HCT116 (cell line): ENCODE measurements around the gene FNBP1. TPM values are rescaled to one million over a fixed set of nuclear protein-coding genes. Genes with fewer than 3 reads are reported as not detected.
"Not testable (repeated sequence)": the region's sequence is repeated elsewhere in the genome, so short reads cannot be mapped to it uniquely, and the experiment has no call there.

ENCODE experiments used
- ATAC-seq: fragments of 200-7000 bp; cut with Tn5 transposase; 2 replicates; pipeline ENCODE4 v1.9.1; 2020; ENCODE audit warnings: mild to moderate bottlenecking, moderate library complexity
- BruUV-seq: library from RNA; stranded (reverse); fragments of 400-500 nt; replicated peaks from 2 replicates; lab custom pipeline; 2021; lab: Mats Ljungman, UMichigan
- CTCF ChIA-PET: fragments of 300-600 bp; sonication (Branson Sonifier 250); formaldehyde crosslinking; loops from one replicate; lab custom pipeline; 2021; ENCODE audit warnings: antibody characterized with exemption; lab: Charles Lee
- POLR2A ChIA-PET: fragments of 300-600, 350-600 bp; sonication (Branson Sonifier 250); formaldehyde crosslinking; loops from one replicate; lab custom pipeline; 2021; ENCODE audit warnings: antibody characterized with exemption; lab: Charles Lee
- RAD21 ChIA-PET, 2 experiments: fragments of 300-600 bp; sonication (Branson Sonifier 250); formaldehyde crosslinking; loops; one replicate each; lab custom pipeline; 2023; ENCODE audit warnings: low total read pairs in 2 of 2; ENCODE audit not compliant: uncharacterized antibody in 2 of 2, unreplicated experiment in 2 of 2, low non-redundant PET in 1 of 2; lab: Charles Lee
- DNase-seq: peaks from one replicate; pipeline ENCODE4 v3.0.0-alpha.2; 2010; ENCODE audit warnings: low read depth, low spot score
- H2AFZ ChIP-seq: fragments of 200-600 bp; shearing (Covaris generic), sonication (generic); 2 replicates; pipeline ENCODE4 v1.6.1; 2017; ENCODE audit warnings: low read depth, mixed run types, mixed read lengths, antibody characterized with exemption, low read length; ENCODE audit not compliant: poor library complexity, severe bottlenecking
- H3K27ac ChIP-seq: 2 replicates; pipeline ENCODE4 v1.5.1; 2012; ENCODE audit warnings: low read depth, low read length
- H3K27me3 ChIP-seq: fragments of 200-600 bp; sonication (generic); 2 replicates; pipeline ENCODE4 v1.6.1; 2016; ENCODE audit warnings: mixed run types, low read length, mixed read lengths; ENCODE audit not compliant: insufficient read depth
- H3K36me3 ChIP-seq, 2 experiments: fragments of 200-500 bp in 1 of 2; fragments of 200-600 bp in 1 of 2; sonication (Bioruptor generic) in 1 of 2; sonication (generic) in 1 of 2; 2 replicates each; pipeline versions ENCODE4 v1.5.1 to v1.6.1; 2014 to 2016; ENCODE audit warnings: low read length in 2 of 2, inconsistent platforms in 1 of 2, mixed read lengths in 1 of 2, mixed run types in 1 of 2; ENCODE audit not compliant: insufficient read depth in 2 of 2, control insufficient read depth in 1 of 2
- H3K4me1 ChIP-seq, 2 experiments: fragments of 200-600 bp in 1 of 2; sonication (generic) in 1 of 2; 2 replicates each; pipeline versions ENCODE4 v1.5.1 to v1.6.1; 2012 to 2017; ENCODE audit warnings: low read length in 2 of 2, inconsistent platforms in 1 of 2, mild to moderate bottlenecking in 1 of 2, mixed read lengths in 1 of 2, mixed run types in 1 of 2, moderate library complexity in 1 of 2; ENCODE audit not compliant: insufficient read depth in 2 of 2, control insufficient read depth in 1 of 2
- H3K4me2 ChIP-seq: fragments of 200-600 bp; sonication (generic); 2 replicates; pipeline ENCODE4 v1.6.1; 2017; ENCODE audit warnings: mixed run types, low read length, mixed read lengths
- H3K4me3 ChIP-seq, 2 experiments: fragments of 200-600 bp in 1 of 2; sonication (generic) in 1 of 2; replicated peaks in 1 of 2; 2 replicates each; pipeline ENCODE4 v1.5.1; 2011 to 2016; ENCODE audit warnings: low read length in 2 of 2, control low read depth in 1 of 2, low read depth in 1 of 2, mild to moderate bottlenecking in 1 of 2, mixed read lengths in 1 of 2, mixed run types in 1 of 2
- H3K79me2 ChIP-seq: fragments of 200-600 bp; sonication (generic); 2 replicates; pipeline ENCODE4 v1.6.1; 2017; ENCODE audit warnings: mild to moderate bottlenecking, mixed run types, low read length, moderate library complexity, mixed read lengths; ENCODE audit not compliant: insufficient read depth
- H3K9ac ChIP-seq: fragments of 200-600 bp; sonication (generic); 2 replicates; pipeline ENCODE4 v1.6.1; 2016; ENCODE audit warnings: low read length, mixed read lengths
- H3K9me2 ChIP-seq: fragments of 200-600 bp; sonication (generic), shearing (Covaris generic); 2 replicates; pipeline ENCODE4 v1.6.1; 2017; ENCODE audit warnings: mixed run types, mild to moderate bottlenecking, moderate library complexity; ENCODE audit not compliant: insufficient read depth
- H3K9me3 ChIP-seq, 2 experiments: fragments of 200-500 bp in 1 of 2; fragments of 200-600 bp in 1 of 2; sonication (Bioruptor generic) in 1 of 2; sonication (generic) in 1 of 2; 2 replicates each; pipeline ENCODE4 v1.6.1; 2014 to 2017; ENCODE audit warnings: low read length in 2 of 2, mixed read lengths in 2 of 2, inconsistent platforms in 1 of 2, low read depth in 1 of 2, mild to moderate bottlenecking in 1 of 2, mixed run types in 1 of 2, moderate library complexity in 1 of 2; ENCODE audit not compliant: control insufficient read depth in 1 of 2, insufficient read depth in 1 of 2
- H4K20me1 ChIP-seq: fragments of 200-600 bp; sonication (generic), shearing (Covaris generic); 2 replicates; pipeline ENCODE4 v1.6.1; 2017; ENCODE audit warnings: mixed run types, mild to moderate bottlenecking, moderate library complexity; ENCODE audit not compliant: insufficient read depth
- CBX3 ChIP-seq: IDR thresholded peaks from 2 replicates; pipeline ENCODE4 v1.6.1; 2012; ENCODE audit warnings: low read depth
- CTCF ChIP-seq, 3 experiments: fragments of 200-600 bp in 1 of 3; sonication (generic) in 1 of 3; IDR thresholded peaks in 2 of 3; conservative IDR thresholded peaks in 1 of 3; 2 replicates each; pipeline ENCODE4 v1.5.1; 2012 to 2017; ENCODE audit warnings: low read depth in 2 of 3, low read length in 2 of 3, antibody characterized with exemption in 1 of 3, borderline replicate concordance in 1 of 3, control low read depth in 1 of 3, mild to moderate bottlenecking in 1 of 3, mixed read lengths in 1 of 3, mixed run types in 1 of 3, moderate library complexity in 1 of 3; ENCODE audit not compliant: insufficient read depth in 1 of 3
- EGR1 ChIP-seq: IDR thresholded peaks from 2 replicates; pipeline ENCODE4 v1.6.1; 2012; ENCODE audit warnings: low read depth
- ELF1 ChIP-seq: IDR thresholded peaks from 2 replicates; pipeline ENCODE4 v1.6.1; 2012; ENCODE audit warnings: low read depth, borderline replicate concordance
- EZH2phosphoT487 ChIP-seq: fragments of 200-600 bp; IDR thresholded peaks from 2 replicates; pipeline ENCODE4 v1.6.1; 2018; ENCODE audit warnings: antibody characterized with exemption, borderline replicate concordance
- FOSL1 ChIP-seq: IDR thresholded peaks from 2 replicates; pipeline ENCODE4 v1.6.1; 2012; ENCODE audit warnings: low read depth
- MAX ChIP-seq: IDR thresholded peaks from 2 replicates; pipeline ENCODE4 v1.6.1; 2012
- REST ChIP-seq: IDR thresholded peaks from 2 replicates; pipeline ENCODE4 v1.6.1; 2012; ENCODE audit warnings: low read depth
- SP1 ChIP-seq: IDR thresholded peaks from 2 replicates; pipeline ENCODE4 v1.6.1; 2012; ENCODE audit warnings: low read depth
- TCF7L2 ChIP-seq: IDR thresholded peaks from 2 replicates; pipeline ENCODE4 v1.7.0; 2011; ENCODE audit warnings: borderline replicate concordance, inconsistent platforms; ENCODE audit not compliant: insufficient read depth, insufficient read length; ENCODE audit errors: extremely low read depth
- ZFX ChIP-seq: fragments of 450-650 bp; IDR thresholded peaks from 2 replicates; pipeline ENCODE4 v1.6.1; 2017
- ZNF274 ChIP-seq: fragments of 200-500 bp; sonication (Bioruptor generic); IDR thresholded peaks from 2 replicates; pipeline ENCODE4 v1.6.1; 2014; ENCODE audit warnings: mild to moderate bottlenecking, low read depth, low read length, inconsistent platforms
- intact Hi-C: fragments of 100-400 bp; cut with micrococcal nuclease; formaldehyde crosslinking; loops from 2 replicates; pipeline ENCODE4 v1.10.0; 2022
- total RNA-seq: library from RNA; stranded (reverse); gene quantifications from one replicate; pipeline ENCODE4 v1.2.1, GENCODE V29; 2021; ENCODE audit not compliant: unreplicated experiment

The FNBP1 gene
- total RNA-seq, 1 experiment from 2014 or later = 25.0 TPM

- Histone ChIP-seq H3K36me3 (no peaks in the 10 kb centered on the region), H3K9me3 (no peaks in the 10 kb centered on the region), H3K4me1 (0 out of 4 replicates have a peak, but pooled peaks cover 0 to under 1% of the 10 kb centered on the region in 2 experiments), H3K27me3 (no peaks in the 10 kb centered on the region), H2AFZ (no peak overlapping the region), H3K9me2 (no peaks in the 10 kb centered on the region), H3K9ac (no peak overlapping the region), H3K79me2 (no peaks in the 10 kb centered on the region), H3K4me3 (no peak overlapping the region), H4K20me1 (no peaks in the 10 kb centered on the region; the same call in 1 of the 2 replicates), H3K4me2 (no peak overlapping the region), H3K27ac (no peak overlapping the region)
- ChIA-PET RAD21 (no interaction called here), POLR2A (no interaction called here), CTCF (no interaction called here)
- ATAC-seq = no peak
- no TSS peak for BruUV-seq
- intact Hi-C loops = no loop called here
- no peak for DNase-seq
- TF ChIP-seq CBX3 = no peak
- TF ChIP-seq ELF1 = no peak
- no peak for TF ChIP-seq EZH2phosphoT487
- TF ChIP-seq SP1 = no peak
- no peak for TF ChIP-seq EGR1
- TF ChIP-seq FOSL1 = no peak
- no peak for TF ChIP-seq TCF7L2
- no peak for TF ChIP-seq CTCF (IDR thresholded peaks at IDR 0.05 in 2 of 3, conservative IDR thresholded peaks at IDR 0.05 in 1 of 3; ENCODE audit: borderline replicate concordance in 1 of 3, insufficient read depth in 1 of 3, low read depth in 2 of 3, low read length in 2 of 3)
- TF ChIP-seq MAX = no peak
- TF ChIP-seq ZNF274 = no peak
- no peak for TF ChIP-seq REST
- no peak for TF ChIP-seq ZFX
Observed at GRCh38 chr9:129949821-129950220, 93.2 kb downstream of the FNBP1 start.

GRCh38 chr9:129948626-129949025 is 94.4 kb downstream of the FNBP1 start:
- H3K9ac ChIP-seq, DNase-seq, H4K20me1 ChIP-seq, POLR2A ChIA-PET, RAD21 ChIA-PET, H3K4me3 ChIP-seq, H3K27me3 ChIP-seq, H2AFZ ChIP-seq, BruUV-seq, H3K27ac ChIP-seq, H3K36me3 ChIP-seq, intact Hi-C loops, ATAC-seq, H3K9me3 ChIP-seq, H3K79me2 ChIP-seq, H3K4me2 ChIP-seq, CTCF ChIA-PET, H3K9me2 ChIP-seq, H3K4me1 ChIP-seq: not testable (repeated sequence)
